GM18951 (cell line): ENCODE measurements around the gene PRKCG.

ENCODE experiments used
- POLR2A ChIP-seq: IDR thresholded peaks from 4 replicates; pipeline ENCODE4 v1.6.1; 2011; ENCODE audit warnings: mild to moderate bottlenecking; ENCODE audit not compliant: insufficient read length, insufficient read depth; ENCODE audit errors: extremely low read depth
- in situ Hi-C: fragments of 300-500 bp; cut with MboI; formaldehyde crosslinking; loops from one replicate; pipeline ENCODE4 v1.12.0; 2022; ENCODE audit warnings: low sequenced_read_pairs, mixed read lengths, inconsistent platforms; ENCODE audit not compliant: unreplicated experiment

The PRKCG gene

GRCh38 chr19:53951947-53952346 is 70.0 kb downstream of the PRKCG start:
- in situ Hi-C loops: no loop called here
- TF ChIP-seq POLR2A: no peak

- in situ Hi-C loops: no loop called here
- TF ChIP-seq POLR2A: no peak
These were observed 71.4 kb downstream of the PRKCG start for GRCh38 chr19:53953383-53953782.
